Left renal pelvis (tissue), 4 donors: Measurements from ENCODE around the gene SLC3A2. TPM values are rescaled to one million over a fixed set of nuclear protein-coding genes. Genes with fewer than 3 reads are reported as not detected.
"Not testable (repeated sequence)": the region's sequence is repeated elsewhere in the genome, so short reads cannot be mapped to it uniquely, and the experiment has no call there.

Experiments
- DNase-seq, 4 donors: peaks; one replicate each; pipeline ENCODE4 v3.0.0-alpha.2; 2013; ENCODE audit warnings: low read depth in 4 of 4, low spot score in 3 of 4
- polyA plus RNA-seq, 4 donors: library from polyadenylated mRNA; unstranded; fragments of 120-200 nt; gene quantifications; one replicate each; pipeline ENCODE4 v1.2.1, GENCODE V29; 2013; ENCODE audit not compliant: insufficient read length in 4 of 4

SLC3A2 gene
- polyA plus RNA-seq, 4 donors, result 81.0 to 207 (median 159) TPM

- DNase-seq, result no peak
Observed at GRCh38 chr11:62925745-62926679, 45.3 kb downstream of the SLC3A2 start.

GRCh38 chr11:62926680-62927455 lies 46.2 kb downstream of the SLC3A2 start:
- DNase-seq, result no peak

- DNase-seq, result no peak
Observed at GRCh38 chr11:62928011-62928410, 47.3 kb downstream of the SLC3A2 start.

GRCh38 chr11:62930157-62930556 lies 49.5 kb downstream of the SLC3A2 start:
- no peak for DNase-seq

- no peak for DNase-seq
Observed at GRCh38 chr11:62930666-62931065, 50.0 kb downstream of the SLC3A2 start.

GRCh38 chr11:62931499-62932278 lies 51.0 kb downstream of the SLC3A2 start:
- no peak for DNase-seq

- DNase-seq, result no peak
Observed at GRCh38 chr11:62933285-62933684, 52.6 kb downstream of the SLC3A2 start.

GRCh38 chr11:62933750-62934495 lies 53.2 kb downstream of the SLC3A2 start:
- no peak for DNase-seq

GRCh38 chr11:62934496-62934785 lies 53.7 kb downstream of the SLC3A2 start:
- DNase-seq, result no peak

GRCh38 chr11:62937528-62937927 lies 56.8 kb downstream of the SLC3A2 start:
- not testable (repeated sequence) for DNase-seq

Other genes starting within 250 kb of the SLC3A2 start
- 100 to 1,000 TPM; 363 to 404 (median 379) TPM for gene GANAB, start 234.3 kb upstream of the SLC3A2 start, polyA plus RNA-seq
- 10 to 100 TPM; 15.7 to 21.6 (median 18.1) TPM for gene INTS5, start 227.6 kb upstream of the SLC3A2 start, polyA plus RNA-seq
- gene C11orf98, start 215.7 kb upstream of the SLC3A2 start, polyA plus RNA-seq, result 10 to 100 TPM; 44.7 to 64.6 (median 53.5) TPM
- gene CSKMT, start 215.6 kb upstream of the SLC3A2 start, polyA plus RNA-seq, result 1 to 10 TPM; 4.4 to 6.6 (median 6.0) TPM
- 10 to 100 TPM in 1 of 4 donors, 1 to 10 TPM in 3; 6.0 to 12.6 (median 7.6) TPM for gene UQCC3, start 209.2 kb upstream of the SLC3A2 start, polyA plus RNA-seq
- gene LBHD1, start 208.6 kb upstream of the SLC3A2 start, polyA plus RNA-seq, result 1 to 10 TPM; 5.6 to 8.5 (median 6.1) TPM
- 100 to 1,000 TPM; 109 to 166 (median 156) TPM for gene UBXN1, start 201.8 kb upstream of the SLC3A2 start, polyA plus RNA-seq
- gene LRRN4CL, start 191.4 kb upstream of the SLC3A2 start, polyA plus RNA-seq, result 1 to 10 TPM in 3 of 4 donors, under 1 TPM in 1; 0.92 to 9.5 (median 1.4) TPM
- 10 to 100 TPM; 48.7 to 71.0 (median 56.2) TPM for gene BSCL2, start 173.5 kb upstream of the SLC3A2 start, polyA plus RNA-seq
- 1 to 10 TPM; 1.5 to 2.4 (median 1.9) TPM for gene GNG3, start 173.2 kb upstream of the SLC3A2 start, polyA plus RNA-seq
- gene HNRNPUL2, start 153.4 kb upstream of the SLC3A2 start, polyA plus RNA-seq, result 10 to 100 TPM; 71.1 to 91.1 (median 84.8) TPM
- gene TTC9C, start 152.4 kb upstream of the SLC3A2 start, polyA plus RNA-seq, result 10 to 100 TPM; 38.8 to 46.5 (median 44.0) TPM
- gene ZBTB3, start 126.7 kb upstream of the SLC3A2 start, polyA plus RNA-seq, result 1 to 10 TPM; 3.9 to 8.9 (median 7.6) TPM
- gene POLR2G, start 119.3 kb upstream of the SLC3A2 start, polyA plus RNA-seq, result 100 to 1,000 TPM; 102 to 155 (median 145) TPM
- gene TAF6L, start 109.5 kb upstream of the SLC3A2 start, polyA plus RNA-seq, result 10 to 100 TPM; 19.8 to 43.2 (median 26.6) TPM
- gene TMEM179B, start 93.5 kb upstream of the SLC3A2 start, polyA plus RNA-seq, result 10 to 100 TPM; 38.8 to 68.4 (median 63.9) TPM
- gene TMEM223, start 88.9 kb upstream of the SLC3A2 start, polyA plus RNA-seq, result 10 to 100 TPM; 19.4 to 31.0 (median 23.3) TPM
- gene NXF1, start 75.5 kb upstream of the SLC3A2 start, polyA plus RNA-seq, result 100 to 1,000 TPM; 109 to 125 (median 121) TPM
- gene STX5, start 48.8 kb upstream of the SLC3A2 start, polyA plus RNA-seq, result 10 to 100 TPM; 53.3 to 57.3 (median 55.5) TPM
- gene TEX54, start 48.1 kb upstream of the SLC3A2 start, polyA plus RNA-seq, result under 1 TPM in 3 of 4 donors, not detected in 1; 0.32 to 0.63 (median 0.38) TPM
- 10 to 100 TPM; 30.2 to 50.4 (median 35.3) TPM for gene WDR74, start 41.3 kb upstream of the SLC3A2 start, polyA plus RNA-seq
- under 1 TPM in 2 of 4 donors, not detected in 2; 0.05 to 0.40 TPM for gene CHRM1, start 40.5 kb downstream of the SLC3A2 start, polyA plus RNA-seq
- 10 to 100 TPM in 3 of 4 donors, under 1 TPM in 1; 0.22 to 34.7 (median 20.9) TPM for gene SLC22A6, start 104.1 kb downstream of the SLC3A2 start, polyA plus RNA-seq
- gene SLC22A8, start 134.9 kb downstream of the SLC3A2 start, polyA plus RNA-seq, result 10 to 100 TPM in 3 of 4 donors, under 1 TPM in 1; 0.59 to 51.1 (median 32.8) TPM